MCF 10A (cell line): Measurements from ENCODE around the gene ADGRE1. TPM values are rescaled to one million over a fixed set of nuclear protein-coding genes. Genes with fewer than 3 reads are reported as not detected.

Experiments
- BruUV-seq: library from RNA; stranded (reverse); fragments of 400-500 nt; replicated peaks from 2 replicates; lab custom pipeline; 2021; lab: Mats Ljungman, UMichigan
- CTCF ChIA-PET: fragments of 300-600 bp; sonication (Branson Sonifier 250); formaldehyde crosslinking; extraction: SDS; loops from one replicate; lab custom pipeline; 2021; ENCODE audit warnings: antibody characterized with exemption, inconsistent platforms; lab: Yijun Ruan, JAX
- POLR2A ChIA-PET: fragments of 300-600, 350-650 bp; sonication (Branson Sonifier 250); formaldehyde crosslinking; extraction: SDS; loops from one replicate; lab custom pipeline; 2020; ENCODE audit warnings: antibody characterized with exemption, inconsistent platforms; lab: Yijun Ruan, JAX
- DNase-seq: peaks from one replicate; pipeline ENCODE4 v3.0.0-alpha.2; 2018; ENCODE audit not compliant: unreplicated experiment
- H3K27ac Mint-ChIP-seq: one replicate; pipeline ENCODE4 v1.8.0; 2022; ENCODE audit warnings: mild to moderate bottlenecking, low read depth, mixed read lengths; ENCODE audit not compliant: unreplicated experiment
- H3K27me3 Mint-ChIP-seq: one replicate; pipeline ENCODE4 v1.8.0; 2022; ENCODE audit warnings: mixed read lengths; ENCODE audit not compliant: insufficient read depth, unreplicated experiment
- H3K36me3 Mint-ChIP-seq: one replicate; pipeline ENCODE4 v1.8.0; 2022; ENCODE audit warnings: mild to moderate bottlenecking, moderate library complexity, mixed read lengths; ENCODE audit not compliant: insufficient read depth, unreplicated experiment
- H3K4me1 Mint-ChIP-seq: one replicate; pipeline ENCODE4 v1.8.0; 2022; ENCODE audit warnings: mixed read lengths; ENCODE audit not compliant: insufficient read depth, unreplicated experiment
- H3K4me3 Mint-ChIP-seq: one replicate; pipeline ENCODE4 v1.8.0; 2022; ENCODE audit warnings: mild to moderate bottlenecking, moderate library complexity, mixed read lengths; ENCODE audit not compliant: unreplicated experiment
- H3K9me3 Mint-ChIP-seq: one replicate; pipeline ENCODE4 v1.8.0; 2022; ENCODE audit warnings: mixed read lengths; ENCODE audit not compliant: unreplicated experiment
- intact Hi-C: fragments of 100-400 bp; cut with micrococcal nuclease; formaldehyde crosslinking; loops from 2 replicates; pipeline ENCODE4 v1.14.1; 2022
- total RNA-seq: library from RNA; stranded (reverse); gene quantifications from 2 replicates; pipeline ENCODE4 v1.2.3, GENCODE V29; 2022
- TF ChIP-seq, protein P1 (sequence below): fragments of 200-600 bp; IDR thresholded peaks from one replicate; pipeline ENCODE4 v1.8.0; 2022; ENCODE audit warnings: antibody characterized with exemption, mild to moderate bottlenecking; ENCODE audit not compliant: unreplicated experiment

Gene ADGRE1
- total RNA-seq, 1 experiment from 2014 or later, result not detected

DNA sequence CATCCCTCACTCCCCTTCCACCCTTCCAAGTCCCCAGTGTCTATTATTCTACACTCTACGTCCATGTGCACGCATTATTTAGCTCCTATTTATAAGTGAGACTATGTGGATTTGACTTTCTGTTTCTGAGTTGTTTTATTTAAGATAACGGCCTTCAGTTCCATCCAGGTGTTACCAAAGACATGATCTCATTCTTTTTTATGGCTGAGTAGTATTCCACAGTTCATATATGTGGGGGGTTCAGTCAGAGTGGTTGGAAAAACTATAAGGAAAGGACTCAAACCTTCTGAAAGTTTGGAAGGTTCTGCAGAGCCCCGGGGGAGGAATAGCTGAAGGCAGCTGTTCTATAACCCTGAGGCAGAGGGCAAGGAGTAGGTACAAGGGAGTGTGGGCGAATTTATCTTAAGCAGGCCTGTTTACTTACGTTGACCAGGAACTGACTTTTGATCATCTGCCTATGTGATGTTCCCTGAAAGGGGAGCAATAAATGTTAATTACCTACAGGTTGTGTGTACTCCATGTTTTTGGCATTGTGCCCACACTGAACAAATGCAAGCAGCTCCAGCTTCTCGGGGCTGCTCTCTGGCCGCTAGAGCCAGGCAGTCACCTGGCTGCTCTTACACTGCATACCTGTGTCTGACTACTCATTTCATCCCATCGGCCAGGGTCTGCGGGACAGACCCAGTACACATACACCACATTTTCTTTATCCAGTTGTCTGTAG is 13.5 kb upstream of the ADGRE1 start:
- no TSS peak for BruUV-seq
- H3K36me3 Mint-ChIP-seq, result no peaks in the 10 kb centered on the region
- CTCF ChIA-PET, result interaction anchor here (0.6 to 1.3 kb wide), 3 partner anchors 10 to 884 kb away, joined by 3 to 4 read pairs (median 3); no protein-coding TSS in a partner anchor

DNA sequence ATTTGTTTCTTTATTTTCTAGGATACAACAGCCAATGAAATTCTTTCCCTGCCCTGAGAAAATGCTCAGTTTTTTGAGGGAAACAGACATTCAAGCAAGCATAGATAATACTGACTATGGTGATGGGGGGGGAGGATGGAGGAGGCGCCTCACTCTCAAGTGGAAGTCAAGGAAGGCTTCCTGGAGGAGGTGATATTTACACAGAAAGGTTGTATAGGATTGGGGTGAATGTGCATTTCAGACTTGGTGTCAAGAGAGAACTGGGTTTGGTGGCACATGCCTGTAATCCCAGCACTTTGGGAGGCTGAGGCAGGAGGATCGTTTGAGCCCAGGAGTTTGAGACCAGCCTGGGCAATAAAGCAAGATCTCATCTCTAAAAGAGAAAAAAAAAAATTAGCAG is 12.2 kb upstream of the ADGRE1 start:
- no peak for DNase-seq
- no peak overlapping the region for H3K4me3 Mint-ChIP-seq
- ChIA-PET CTCF (interaction anchor here (0.6 kb wide), 1 partner anchor 130 kb away, joined by 3 read pairs; no protein-coding TSS in a partner anchor), POLR2A (interaction anchor here (0.6 kb wide), 1 partner anchor 21 kb away, joined by 3 read pairs; no protein-coding TSS in a partner anchor)
- H3K4me1 Mint-ChIP-seq, result no peaks in the 10 kb centered on the region
- no TSS peak for BruUV-seq
- peaks cover 9% of the 10 kb centered on the region for H3K9me3 Mint-ChIP-seq
- TF ChIP-seq, protein P1, sequence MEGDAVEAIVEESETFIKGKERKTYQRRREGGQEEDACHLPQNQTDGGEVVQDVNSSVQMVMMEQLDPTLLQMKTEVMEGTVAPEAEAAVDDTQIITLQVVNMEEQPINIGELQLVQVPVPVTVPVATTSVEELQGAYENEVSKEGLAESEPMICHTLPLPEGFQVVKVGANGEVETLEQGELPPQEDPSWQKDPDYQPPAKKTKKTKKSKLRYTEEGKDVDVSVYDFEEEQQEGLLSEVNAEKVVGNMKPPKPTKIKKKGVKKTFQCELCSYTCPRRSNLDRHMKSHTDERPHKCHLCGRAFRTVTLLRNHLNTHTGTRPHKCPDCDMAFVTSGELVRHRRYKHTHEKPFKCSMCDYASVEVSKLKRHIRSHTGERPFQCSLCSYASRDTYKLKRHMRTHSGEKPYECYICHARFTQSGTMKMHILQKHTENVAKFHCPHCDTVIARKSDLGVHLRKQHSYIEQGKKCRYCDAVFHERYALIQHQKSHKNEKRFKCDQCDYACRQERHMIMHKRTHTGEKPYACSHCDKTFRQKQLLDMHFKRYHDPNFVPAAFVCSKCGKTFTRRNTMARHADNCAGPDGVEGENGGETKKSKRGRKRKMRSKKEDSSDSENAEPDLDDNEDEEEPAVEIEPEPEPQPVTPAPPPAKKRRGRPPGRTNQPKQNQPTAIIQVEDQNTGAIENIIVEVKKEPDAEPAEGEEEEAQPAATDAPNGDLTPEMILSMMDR, result no peak
- no peak overlapping the region for H3K27ac Mint-ChIP-seq
- intact Hi-C loops, result no loop called here
- peaks cover 54% of the 10 kb centered on the region for H3K27me3 Mint-ChIP-seq
- H3K36me3 Mint-ChIP-seq, result no peaks in the 10 kb centered on the region

More for the DNA sequence above, 13.5 kb upstream of the ADGRE1 start:
- intact Hi-C loops, result no loop called here
- H3K27me3 Mint-ChIP-seq, result peaks cover 42% of the 10 kb centered on the region
- POLR2A ChIA-PET, result no interaction called here
- TF ChIP-seq, protein P1, result no peak
- H3K27ac Mint-ChIP-seq, result no peak overlapping the region
- H3K9me3 Mint-ChIP-seq, result peaks cover 9% of the 10 kb centered on the region
- no peak overlapping the region for H3K4me3 Mint-ChIP-seq
- no peaks in the 10 kb centered on the region for H3K4me1 Mint-ChIP-seq
- DNase-seq, result no peak

DNA sequence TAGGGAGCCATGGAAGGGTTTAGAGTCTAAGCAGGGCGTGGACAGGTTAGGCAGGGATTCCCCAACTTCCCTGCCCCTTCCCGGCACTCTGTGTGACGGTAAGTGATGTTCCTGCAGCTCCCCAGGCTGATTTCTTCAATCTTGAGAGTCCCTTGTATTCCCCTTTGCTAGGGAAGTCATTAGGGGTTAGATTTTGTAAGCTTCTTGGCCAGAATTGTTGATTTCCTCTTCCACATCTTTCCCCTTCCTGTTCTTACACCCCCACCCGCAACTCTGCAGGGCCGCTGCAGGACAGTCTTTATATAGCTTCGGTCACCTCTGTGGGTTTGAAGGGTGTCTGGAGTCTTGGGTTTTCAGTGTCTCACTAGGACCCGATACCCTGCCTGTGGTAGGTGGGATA is 10.6 kb upstream of the ADGRE1 start:
- DNase-seq, result no peak
- BruUV-seq, result no TSS peak
- POLR2A ChIA-PET, result no interaction called here
- CTCF ChIA-PET, result interaction anchor here (0.6 to 1.1 kb wide), 3 partner anchors 13 to 245 kb away, joined by 3 to 6 read pairs (median 3); no protein-coding TSS in a partner anchor
- TF ChIP-seq, protein P1, result no peak
- Mint-ChIP-seq H3K27ac (no peak overlapping the region), H3K9me3 (peaks cover 9% of the 10 kb centered on the region), H3K36me3 (no peaks in the 10 kb centered on the region), H3K27me3 (peaks cover 69% of the 10 kb centered on the region), H3K4me1 (no peaks in the 10 kb centered on the region), H3K4me3 (no peak overlapping the region)
- intact Hi-C loops, result no loop called here

DNA sequence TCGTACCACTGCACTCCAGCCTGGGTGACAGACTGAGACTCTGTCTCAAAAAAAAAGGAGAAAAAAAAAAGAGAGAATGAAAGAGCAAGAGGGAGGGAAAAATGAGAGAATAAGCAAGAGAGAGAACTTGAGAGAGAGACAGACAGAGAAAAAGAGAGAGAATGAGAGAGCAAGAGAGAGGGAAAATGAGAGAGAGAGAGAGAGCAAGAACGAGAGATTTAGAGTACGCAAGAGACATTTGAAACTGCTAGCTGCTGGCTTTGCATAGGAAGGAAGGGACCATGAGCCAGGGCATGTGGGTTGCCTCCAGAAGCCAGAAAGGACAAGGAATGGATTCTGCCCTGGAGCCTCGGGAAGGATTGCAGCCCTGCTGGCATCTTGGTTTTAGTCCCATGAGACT is 9.6 kb upstream of the ADGRE1 start:
- Mint-ChIP-seq H3K4me3 (no peak overlapping the region), H3K27ac (no peak overlapping the region), H3K36me3 (no peaks in the 10 kb centered on the region), H3K9me3 (peaks cover 9% of the 10 kb centered on the region), H3K27me3 (peaks cover 78% of the 10 kb centered on the region), H3K4me1 (no peaks in the 10 kb centered on the region)
- no peak for DNase-seq
- BruUV-seq, result no TSS peak
- CTCF ChIA-PET, result no interaction called here
- TF ChIP-seq, protein P1, result no peak
- intact Hi-C loops, result no loop called here
- POLR2A ChIA-PET, result no interaction called here
